Activated CD4-positive, alpha-beta memory T cell treated with anti-CD3 and anti-CD28 coated beads, Interleukin-2, amount 10 ng/mL, durations not matched to agents 7 days and 5 days (primary cell): ENCODE data around the gene YIPF7. TPM values are rescaled to one million over a fixed set of nuclear protein-coding genes. Genes with fewer than 3 reads are reported as not detected.

Experiments
- CTCF ChIA-PET: fragments of 350-600 bp; sonication (Branson Sonifier 250); formaldehyde crosslinking; loops from one replicate; lab custom pipeline; 2021; ENCODE audit warnings: antibody characterized with exemption, inconsistent platforms; lab: Charles Lee
- POLR2A ChIA-PET: fragments of 350-600 bp; sonication (Branson Sonifier 250); formaldehyde crosslinking; loops from one replicate; lab custom pipeline; 2021; ENCODE audit warnings: antibody characterized with exemption; lab: Charles Lee
- DNase-seq: peaks from one replicate; pipeline ENCODE4 v3.0.0-alpha.2; 2020
- H3K27ac Mint-ChIP-seq: one replicate; pipeline ENCODE4 v1.8.0; 2021; ENCODE audit warnings: mild to moderate bottlenecking, mixed read lengths
- H3K27me3 Mint-ChIP-seq: one replicate; pipeline ENCODE4 v1.8.0; 2021; ENCODE audit warnings: mixed read lengths
- H3K36me3 Mint-ChIP-seq: one replicate; pipeline ENCODE4 v1.8.0; 2021; ENCODE audit warnings: low read depth, mixed read lengths
- H3K4me1 Mint-ChIP-seq: one replicate; pipeline ENCODE4 v1.8.0; 2021; ENCODE audit warnings: mixed read lengths
- H3K4me3 Mint-ChIP-seq: one replicate; pipeline ENCODE4 v1.8.0; 2021; ENCODE audit warnings: mild to moderate bottlenecking, mixed read lengths
- H3K9me3 Mint-ChIP-seq: one replicate; pipeline ENCODE4 v1.8.0; 2021; ENCODE audit warnings: mixed read lengths
- total RNA-seq, 2 experiments: library from RNA; stranded (reverse); gene quantifications; one replicate each; pipeline ENCODE4 v1.2.3, GENCODE V29; 2021

YIPF7 gene
- not detected for total RNA-seq

- POLR2A ChIA-PET = no interaction called here
- CTCF ChIA-PET = no interaction called here
These were observed at the start of gene YIPF7 for GRCh38 chr4:44651425-44651824. TSS of gene YIPF7 (minus strand) at chr4:44651625. CDS start at chr4:44650100, 1,525 bp downstream.

GRCh38 chr4:44701037-44701436 is 49.6 kb upstream of the YIPF7 start:
- no peak overlapping the region for H3K27ac Mint-ChIP-seq
- DNase-seq = no peak
- ChIA-PET CTCF (interaction anchor here (1.5 kb wide), 1 partner anchor 21 kb away, joined by 6 read pairs; no protein-coding TSS in a partner anchor), POLR2A (interaction anchor here (1.3 to 3.3 kb wide), 2 partner anchors 17 to 22 kb away, joined by 3 to 15 read pairs; partner anchors contain the start of gene GUF1)
- H3K27me3 Mint-ChIP-seq = no peaks in the 10 kb centered on the region
- peaks cover 48% of the 10 kb centered on the region for H3K36me3 Mint-ChIP-seq
- no peaks in the 10 kb centered on the region for H3K9me3 Mint-ChIP-seq
- H3K4me1 Mint-ChIP-seq = peaks cover 2% of the 10 kb centered on the region
- H3K4me3 Mint-ChIP-seq = no peak overlapping the region

More at GRCh38 chr4:44651425-44651824, at the start of gene YIPF7:
- Mint-ChIP-seq H3K27me3 (peaks cover 15% of the 10 kb centered on the region), H3K36me3 (no peaks in the 10 kb centered on the region), H3K4me1 (no peaks in the 10 kb centered on the region), H3K4me3 (no peak within 1 kb of the TSS), H3K9me3 (no peaks in the 10 kb centered on the region), H3K27ac (no peak within 1 kb of the TSS)
- DNase-seq = no peak

DNA sequence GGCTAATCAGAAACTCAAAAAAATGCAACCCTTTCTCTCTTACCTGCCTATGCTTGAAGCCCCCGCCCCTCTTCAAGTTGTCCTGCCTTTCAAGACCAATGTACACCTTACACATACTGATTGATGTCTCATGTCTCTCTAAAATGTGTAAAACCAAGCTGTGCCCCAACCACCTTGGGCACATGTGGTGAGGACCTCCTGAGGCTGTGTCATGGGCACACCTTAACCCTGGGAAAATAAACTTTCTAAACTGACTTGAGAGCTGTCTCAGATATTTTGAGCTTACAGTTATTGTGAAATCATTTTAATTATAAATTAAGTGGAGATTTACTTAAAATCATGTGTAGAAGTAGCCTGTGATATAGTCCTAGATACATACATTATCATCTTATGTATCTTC is 49.0 kb upstream of the YIPF7 start:
- peaks cover 50% of the 10 kb centered on the region for H3K36me3 Mint-ChIP-seq
- DNase-seq = no peak
- H3K27ac Mint-ChIP-seq = no peak overlapping the region
- peaks cover 6% of the 10 kb centered on the region for H3K4me1 Mint-ChIP-seq
- ChIA-PET CTCF (interaction anchor here (1.5 kb wide), 1 partner anchor 21 kb away, joined by 6 read pairs; no protein-coding TSS in a partner anchor), POLR2A (interaction anchor here (3.3 kb wide), 1 partner anchor 22 kb away, joined by 15 read pairs; the partner anchor contains the start of gene GUF1)
- no peak overlapping the region for H3K4me3 Mint-ChIP-seq
- no peaks in the 10 kb centered on the region for H3K27me3 Mint-ChIP-seq
- H3K9me3 Mint-ChIP-seq = no peaks in the 10 kb centered on the region

DNA sequence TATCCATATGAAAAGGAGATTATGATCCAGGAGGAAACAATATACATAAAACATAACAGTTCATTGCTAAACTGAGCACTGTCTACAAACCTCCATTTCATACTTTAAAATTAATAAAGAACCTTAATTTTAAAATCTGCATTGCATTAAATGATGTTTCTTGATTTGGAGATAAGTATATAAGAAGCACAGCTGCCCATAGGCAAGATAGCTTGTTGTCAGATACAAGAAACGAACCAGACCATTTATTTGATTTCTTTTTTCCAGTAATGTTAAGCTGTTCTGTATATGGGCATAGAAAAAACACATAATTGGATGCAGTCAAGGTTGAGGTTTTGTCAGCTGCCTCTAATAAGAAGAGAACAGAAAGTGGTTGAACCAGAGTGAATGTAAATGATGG is 33.2 kb upstream of the YIPF7 start:
- ChIA-PET CTCF (no interaction called here), POLR2A (interaction anchor here (1.0 to 1.7 kb wide), 2 partner anchors 17 to 41 kb away, joined by 3 to 5 read pairs; partner anchors contain the start of gene GNPDA2)
- H3K4me1 Mint-ChIP-seq = peaks cover 23% of the 10 kb centered on the region
- H3K4me3 Mint-ChIP-seq = no peak overlapping the region
- H3K9me3 Mint-ChIP-seq = no peaks in the 10 kb centered on the region
- H3K27ac Mint-ChIP-seq = no peak overlapping the region
- peaks cover 47% of the 10 kb centered on the region for H3K36me3 Mint-ChIP-seq
- DNase-seq = no peak
- no peaks in the 10 kb centered on the region for H3K27me3 Mint-ChIP-seq

DNA sequence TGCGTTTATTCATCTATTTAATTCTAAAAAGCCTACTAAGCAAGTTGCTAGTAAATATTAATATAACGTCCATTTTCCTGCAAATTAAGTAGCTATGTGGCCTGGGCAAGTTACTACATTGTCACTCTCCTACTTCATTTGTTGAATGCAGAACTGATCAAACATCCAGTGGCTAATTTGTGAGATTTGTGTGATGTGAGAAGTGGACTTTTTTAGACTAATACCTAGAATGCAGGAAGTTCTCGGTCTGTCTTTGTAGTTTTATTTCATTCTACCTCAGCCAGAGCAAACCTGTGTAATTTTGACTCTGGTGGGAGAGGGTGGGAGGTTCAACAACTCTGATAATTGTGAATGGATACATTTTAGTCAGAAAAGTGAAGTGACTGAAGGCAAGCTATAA is 27.6 kb upstream of the YIPF7 start:
- CTCF ChIA-PET = interaction anchor here (1.1 to 2.0 kb wide), 6 partner anchors 11 to 47 kb away, joined by 4 to 6 read pairs (median 4); partner anchors contain the start of gene GNPDA2
- peaks cover 12% of the 10 kb centered on the region for H3K36me3 Mint-ChIP-seq
- peak overlapping the region; percentile 94 for H3K27ac Mint-ChIP-seq
- POLR2A ChIA-PET = interaction anchor here (0.7 to 3.4 kb wide), 15 partner anchors 9 to 53 kb away, joined by 3 to 71 read pairs (median 7); partner anchors contain the start of gene GNPDA2
- DNase-seq = no peak
- no peaks in the 10 kb centered on the region for H3K27me3 Mint-ChIP-seq
- H3K4me3 Mint-ChIP-seq = peak overlapping the region; percentile 95
- H3K9me3 Mint-ChIP-seq = no peaks in the 10 kb centered on the region
- peaks cover 38% of the 10 kb centered on the region for H3K4me1 Mint-ChIP-seq

DNA sequence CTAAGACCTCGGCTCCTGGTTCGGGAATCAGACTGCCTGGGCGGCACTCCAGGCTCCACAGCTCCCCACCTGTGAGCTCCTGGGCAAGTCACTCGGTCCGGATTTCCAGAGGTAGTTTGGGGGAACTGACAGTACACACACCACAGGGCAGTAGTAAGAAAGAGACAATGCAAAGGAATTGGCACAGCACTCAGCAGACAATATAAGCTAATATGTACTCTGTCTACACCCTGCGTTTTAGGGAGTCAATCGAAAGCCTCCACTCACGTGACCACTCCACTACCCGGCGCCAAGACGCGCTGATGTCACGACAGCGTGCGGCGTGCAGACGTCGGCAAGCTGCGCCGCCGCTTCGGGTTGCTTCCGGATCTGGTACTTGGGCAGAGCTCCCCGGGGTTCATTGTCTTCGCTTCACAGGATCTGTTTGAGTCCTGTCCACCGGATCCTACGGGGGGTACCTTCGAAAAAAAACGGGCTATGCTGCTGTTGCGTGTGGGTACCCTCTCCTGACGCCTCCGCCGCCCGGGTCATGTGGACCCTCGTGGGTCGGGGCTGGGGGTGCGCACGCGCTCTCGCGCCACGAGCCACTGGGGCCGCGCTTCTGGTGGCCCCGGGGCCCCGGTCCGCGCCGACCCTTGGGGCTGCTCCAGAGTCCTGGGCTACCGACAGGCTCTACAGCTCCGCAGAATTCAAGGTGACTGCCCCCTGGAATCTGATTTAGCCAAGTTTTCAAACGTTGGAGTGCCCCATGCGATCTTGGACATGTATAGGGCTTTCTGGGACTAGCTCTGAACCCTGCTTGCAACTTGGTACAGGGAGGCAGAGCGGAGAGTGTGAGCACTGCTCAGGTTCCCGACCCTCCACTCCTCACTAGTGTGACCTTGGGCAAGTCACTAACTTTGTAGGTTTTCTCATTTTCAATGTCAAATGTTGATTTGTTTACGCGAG is 26.9 kb upstream of the YIPF7 start, which contains the start of gene GUF1:
TSS of gene GUF1 (plus strand) at position 327 of the 948 bp plus-strand sequence. CDS start at position 530, 203 bp downstream.
- ChIA-PET CTCF (interaction anchor here (1.0 to 2.0 kb wide), 7 partner anchors 10 to 50 kb away, joined by 3 to 6 read pairs (median 4); partner anchors contain the start of gene GNPDA2), POLR2A (interaction anchor here (1.0 to 3.4 kb wide), 16 partner anchors 9 to 53 kb away, joined by 3 to 71 read pairs (median 8); partner anchors contain the start of gene GNPDA2)
- Mint-ChIP-seq H3K4me3 (peak within 1 kb of the TSS; percentile 95), H3K27ac (peak within 1 kb of the TSS; percentile 94), H3K4me1 (peaks cover 38% of the 10 kb centered on the region), H3K9me3 (no peaks in the 10 kb centered on the region), H3K27me3 (no peaks in the 10 kb centered on the region), H3K36me3 (peaks cover 10% of the 10 kb centered on the region)
- DNase-seq = peak; percentile 92

GRCh38 chr4:44675366-44675765 is 23.9 kb upstream of the YIPF7 start:
- Mint-ChIP-seq H3K27ac (no peak overlapping the region), H3K4me1 (peaks cover 21% of the 10 kb centered on the region), H3K27me3 (peaks cover 6% of the 10 kb centered on the region), H3K9me3 (no peaks in the 10 kb centered on the region), H3K36me3 (no peaks in the 10 kb centered on the region), H3K4me3 (no peak overlapping the region)
- DNase-seq = no peak
- POLR2A ChIA-PET = no interaction called here
- CTCF ChIA-PET = no interaction called here

DNA sequence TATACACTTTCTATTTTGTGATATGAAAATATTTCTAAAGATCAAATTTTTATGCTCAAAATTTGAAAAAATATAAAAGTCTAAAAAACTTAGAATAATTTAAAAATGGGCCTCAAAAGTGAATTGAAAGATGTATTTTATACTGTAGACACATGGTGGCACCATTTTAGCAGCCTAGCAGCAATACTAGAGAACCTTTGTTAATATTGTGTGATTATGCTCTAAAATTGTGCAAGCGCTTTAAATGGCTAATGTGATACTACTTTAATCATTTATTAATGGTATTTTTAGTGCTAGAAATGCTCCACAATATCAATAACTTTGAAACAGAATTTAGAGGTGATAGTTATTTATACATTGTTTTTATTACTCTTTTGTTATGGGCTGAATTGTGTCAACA is 23.0 kb upstream of the YIPF7 start:
- DNase-seq = no peak
- ChIA-PET POLR2A (no interaction called here), CTCF (no interaction called here)
- no peaks in the 10 kb centered on the region for H3K9me3 Mint-ChIP-seq
- H3K4me1 Mint-ChIP-seq = peaks cover 15% of the 10 kb centered on the region
- no peak overlapping the region for H3K27ac Mint-ChIP-seq
- H3K36me3 Mint-ChIP-seq = no peaks in the 10 kb centered on the region
- peaks cover 6% of the 10 kb centered on the region for H3K27me3 Mint-ChIP-seq
- H3K4me3 Mint-ChIP-seq = no peak overlapping the region

GRCh38 chr4:44671636-44672035 is 20.2 kb upstream of the YIPF7 start:
- DNase-seq = no peak
- ChIA-PET POLR2A (no interaction called here), CTCF (no interaction called here)
- peaks cover 6% of the 10 kb centered on the region for H3K27me3 Mint-ChIP-seq
- peaks cover 12% of the 10 kb centered on the region for H3K4me1 Mint-ChIP-seq
- H3K9me3 Mint-ChIP-seq = no peaks in the 10 kb centered on the region
- H3K4me3 Mint-ChIP-seq = no peak overlapping the region
- H3K27ac Mint-ChIP-seq = no peak overlapping the region
- H3K36me3 Mint-ChIP-seq = no peaks in the 10 kb centered on the region

DNA sequence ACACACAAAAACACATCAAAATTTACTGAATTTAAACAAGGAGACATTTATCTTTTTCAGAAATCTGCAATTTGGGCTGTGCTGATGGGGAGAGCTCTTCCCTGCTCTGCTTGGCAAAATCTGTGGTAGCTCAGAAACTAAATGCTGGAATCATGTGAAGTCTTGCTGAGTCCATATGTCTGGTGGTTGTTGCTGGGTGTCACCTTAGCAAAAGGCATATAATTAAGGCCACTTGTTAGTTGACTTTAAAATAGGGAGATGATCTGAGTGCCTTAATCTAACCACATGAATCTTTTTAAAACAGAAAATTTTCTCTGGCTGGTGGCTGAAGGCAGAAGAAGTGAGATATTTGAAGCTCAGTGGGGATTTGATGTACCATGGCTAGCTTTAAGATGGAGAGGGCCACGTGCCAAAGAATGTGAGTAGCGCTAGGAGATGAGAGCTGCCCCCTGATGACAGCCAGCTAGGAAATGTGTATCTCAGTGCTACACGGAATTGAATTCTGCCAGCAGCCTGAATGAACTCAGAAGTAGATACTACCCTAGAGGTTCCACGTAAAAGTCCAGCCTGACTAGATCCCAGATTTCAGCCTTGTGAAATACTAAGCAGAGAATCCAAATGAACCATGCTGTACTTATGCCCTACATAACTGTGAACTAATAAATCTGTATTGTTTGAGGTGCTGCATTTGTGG is 19.2 kb upstream of the YIPF7 start:
- POLR2A ChIA-PET = no interaction called here
- CTCF ChIA-PET = no interaction called here
- H3K36me3 Mint-ChIP-seq = no peaks in the 10 kb centered on the region
- no peaks in the 10 kb centered on the region for H3K9me3 Mint-ChIP-seq
- no peak overlapping the region for H3K27ac Mint-ChIP-seq
- DNase-seq = no peak
- H3K27me3 Mint-ChIP-seq = peaks cover 6% of the 10 kb centered on the region
- H3K4me3 Mint-ChIP-seq = no peak overlapping the region
- H3K4me1 Mint-ChIP-seq = peaks cover 12% of the 10 kb centered on the region

DNA sequence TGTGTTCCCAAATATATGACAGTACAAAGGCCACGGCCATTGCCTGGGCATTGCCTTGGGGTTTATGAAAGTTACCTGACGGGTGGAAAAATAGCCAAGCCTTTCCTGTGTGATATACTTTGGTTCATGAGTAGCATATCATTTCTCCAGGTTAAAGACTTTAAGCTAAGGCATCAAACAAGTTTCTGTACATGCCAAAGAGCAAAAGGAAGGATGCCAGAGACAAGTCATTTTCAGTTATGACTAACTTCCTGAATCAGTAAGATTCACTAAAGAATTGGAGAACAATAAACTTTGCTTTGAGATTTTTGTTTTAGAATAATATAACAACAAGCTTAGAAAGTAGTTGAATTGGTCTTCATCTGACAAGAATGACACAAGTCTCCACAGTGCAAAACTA is 17.1 kb upstream of the YIPF7 start:
- peaks cover 12% of the 10 kb centered on the region for H3K4me1 Mint-ChIP-seq
- peaks cover 6% of the 10 kb centered on the region for H3K27me3 Mint-ChIP-seq
- no peaks in the 10 kb centered on the region for H3K36me3 Mint-ChIP-seq
- no peak overlapping the region for H3K27ac Mint-ChIP-seq
- no peaks in the 10 kb centered on the region for H3K9me3 Mint-ChIP-seq
- CTCF ChIA-PET = interaction anchor here (2.0 kb wide), 1 partner anchor 10 kb away, joined by 6 read pairs; the partner anchor contains the start of gene GUF1
- POLR2A ChIA-PET = interaction anchor here (1.7 kb wide), 1 partner anchor 9 kb away, joined by 9 read pairs; the partner anchor contains the start of gene GUF1
- no peak for DNase-seq
- H3K4me3 Mint-ChIP-seq = no peak overlapping the region

DNA sequence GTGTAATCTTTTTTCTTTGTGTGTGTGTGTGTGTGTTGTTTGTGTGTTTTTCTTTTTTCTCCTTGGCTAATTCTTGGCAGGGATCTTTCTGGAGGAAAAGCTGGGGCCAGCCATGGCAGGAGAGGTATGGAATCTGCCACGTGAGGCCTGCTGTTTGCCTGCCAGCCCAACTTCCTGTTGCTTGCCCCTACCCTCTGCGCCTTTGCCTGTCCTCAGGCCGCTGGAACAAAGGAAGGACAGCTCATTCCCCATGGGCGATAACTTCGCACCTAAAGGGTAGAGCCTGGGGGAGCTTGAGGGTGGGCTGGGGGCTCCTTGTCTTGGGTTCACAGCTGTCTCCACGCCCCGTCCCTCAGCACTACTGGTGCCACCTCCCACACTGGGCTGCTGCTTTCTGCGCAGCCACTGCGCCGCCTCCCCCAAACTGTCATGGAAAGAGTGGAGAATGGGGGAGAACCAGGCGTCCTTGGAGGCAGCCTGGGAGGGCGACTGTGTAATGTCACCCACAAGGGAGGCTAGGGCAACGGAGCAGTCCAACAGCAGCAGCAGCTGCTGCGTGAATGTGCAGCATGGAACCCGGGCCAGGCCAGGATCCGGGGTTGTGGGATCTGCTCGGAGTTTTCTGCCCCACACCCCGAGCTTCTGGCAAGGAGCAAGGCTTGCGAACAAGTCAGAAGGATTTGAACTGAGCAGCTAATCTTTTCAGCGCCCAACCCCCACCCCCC is 12.3 kb upstream of the YIPF7 start:
- CTCF ChIA-PET = no interaction called here
- Mint-ChIP-seq H3K27ac (no peak overlapping the region), H3K9me3 (no peaks in the 10 kb centered on the region), H3K4me3 (no peak overlapping the region), H3K27me3 (peaks cover 5% of the 10 kb centered on the region), H3K4me1 (peaks cover 9% of the 10 kb centered on the region), H3K36me3 (no peaks in the 10 kb centered on the region)
- POLR2A ChIA-PET = interaction anchor here (1.1 kb wide), 2 partner anchors 14 to 16 kb away, joined by 3 read pairs; partner anchors contain the start of gene GUF1
- DNase-seq = no peak
